Naive thymus-derived CD4-positive, alpha-beta T cell (primary cell): Measurements from ENCODE around the gene TDP2. TPM values are rescaled to one million over a fixed set of nuclear protein-coding genes. Genes with fewer than 3 reads are reported as not detected.

Experiments used
- ATAC-seq: fragments of 150-1000 bp; cut with Tn5 transposase; 2 replicates; pipeline ENCODE4 v1.10.0; 2021; ENCODE audit warnings: mild to moderate bottlenecking, moderate library complexity
- CTCF ChIA-PET: fragments of 350-600 bp; sonication (Branson Sonifier 250); formaldehyde crosslinking; loops from one replicate; lab custom pipeline; 2021; ENCODE audit warnings: antibody characterized with exemption; lab: Charles Lee
- POLR2A ChIA-PET: fragments of 350-600 bp; sonication (Branson Sonifier 250); formaldehyde crosslinking; loops from one replicate; lab custom pipeline; 2021; ENCODE audit warnings: antibody characterized with exemption, inconsistent platforms; lab: Charles Lee
- DNase-seq, 9 donors: peaks; one replicate each; pipeline versions ENCODE4 v3.0.0 to v3.0.0-alpha.2; 2020 to 2022; ENCODE audit warnings: mixed read lengths in 1 of 9
- H3K27ac ChIP-seq: one replicate; pipeline ENCODE4 v1.7.0; 2013; ENCODE audit warnings: mild to moderate bottlenecking, low read depth, low read length, moderate library complexity
- H3K27me3 ChIP-seq, 2 donors: one replicate each; pipeline ENCODE4 v1.7.0; 2013; ENCODE audit warnings: low read length in 2 of 2, mild to moderate bottlenecking in 2 of 2, moderate library complexity in 2 of 2; ENCODE audit not compliant: control insufficient read depth in 2 of 2, insufficient read depth in 2 of 2
- H3K36me3 ChIP-seq, 3 experiments: 1 replicate in 2 of 3; 2 replicates in 1 of 3; pipeline ENCODE4 v1.7.0; 2013; ENCODE audit warnings: low read length in 3 of 3, mild to moderate bottlenecking in 3 of 3, moderate library complexity in 1 of 3; ENCODE audit not compliant: insufficient read depth in 3 of 3, control insufficient read depth in 2 of 3
- H3K4me1 ChIP-seq, 2 donors: one replicate each; pipeline ENCODE4 v1.7.0; 2013; ENCODE audit warnings: low read length in 2 of 2, mild to moderate bottlenecking in 2 of 2, moderate library complexity in 1 of 2; ENCODE audit not compliant: control insufficient read depth in 2 of 2, insufficient read depth in 2 of 2
- H3K4me3 ChIP-seq: 2 replicates; pipeline ENCODE4 v1.7.0; 2013; ENCODE audit warnings: mild to moderate bottlenecking, low read length
- H3K9me3 ChIP-seq, 3 experiments: 1 replicate in 2 of 3; 2 replicates in 1 of 3; pipeline ENCODE4 v1.7.0; 2013; ENCODE audit warnings: low read length in 3 of 3; ENCODE audit not compliant: control insufficient read depth in 2 of 3
- H3K27ac Mint-ChIP-seq, 9 donors: one replicate each; pipeline ENCODE4 v1.8.0; 2020 to 2022; ENCODE audit warnings: mixed read lengths in 9 of 9, mild to moderate bottlenecking in 8 of 9, moderate library complexity in 5 of 9, inconsistent platforms in 2 of 9
- H3K27me3 Mint-ChIP-seq, 5 donors: one replicate each; pipeline ENCODE4 v1.8.0; 2021 to 2022; ENCODE audit warnings: mixed read lengths in 5 of 5, mild to moderate bottlenecking in 1 of 5
- H3K36me3 Mint-ChIP-seq, 5 donors: one replicate each; pipeline ENCODE4 v1.8.0; 2020 to 2022; ENCODE audit warnings: mixed read lengths in 5 of 5, mild to moderate bottlenecking in 3 of 5, inconsistent platforms in 1 of 5
- H3K4me1 Mint-ChIP-seq, 7 donors: one replicate each; pipeline ENCODE4 v1.8.0; 2020 to 2022; ENCODE audit warnings: mixed read lengths in 7 of 7, mild to moderate bottlenecking in 3 of 7, inconsistent platforms in 1 of 7
- H3K4me3 Mint-ChIP-seq, 10 donors: one replicate each; pipeline ENCODE4 v1.8.0; 2020 to 2022; ENCODE audit warnings: mild to moderate bottlenecking in 10 of 10, mixed read lengths in 10 of 10, moderate library complexity in 6 of 10, inconsistent platforms in 2 of 10
- H3K9me3 Mint-ChIP-seq, 11 donors: one replicate each; pipeline ENCODE4 v1.8.0; 2020 to 2022; ENCODE audit warnings: mixed read lengths in 11 of 11, mild to moderate bottlenecking in 4 of 11, inconsistent platforms in 1 of 11, moderate library complexity in 1 of 11
- intact Hi-C, 2 donors: fragments of 100-400 bp; cut with micrococcal nuclease; formaldehyde crosslinking; loops; one replicate each; pipeline ENCODE4 v1.15.1; 2023
- polyA plus RNA-seq, 2 donors: library from polyadenylated mRNA; unstranded; fragments of 300-500 nt; fragmentation: Illumina TruSeq; gene quantifications; one replicate each; pipeline ENCODE4 v1.2.3, GENCODE V29; 2021
- total RNA-seq, 6 experiments: library from RNA in 5 of 6; stranded (reverse) in 5 of 6; gene quantifications; 1 replicate in 5 of 6; 2 replicates in 1 of 6; pipeline ENCODE4 v1.2.3 and lab custom pipeline; 2021 to 2026

Gene TDP2
- total and polyA plus RNA-seq, 7 experiments from 2014 or later: 36.8 to 69.7 (median 48.2) TPM

GRCh38 chr6:24636681-24637080 is 30.0 kb downstream of the TDP2 start:
- H3K9me3 Mint-ChIP-seq: peaks cover 0 to 10% (median 3%) of the 10 kb centered on the region in 11 donors
- H3K36me3 Mint-ChIP-seq: peaks cover 0 to 9% (median 0%) of the 10 kb centered on the region in 5 donors
- no peaks in the 10 kb centered on the region for H3K27me3 ChIP-seq
- ATAC-seq: no peak
- peaks cover 16 to 62% (median 30%) of the 10 kb centered on the region in 5 donors for H3K27me3 Mint-ChIP-seq
- peaks cover 0 to 5% (median 5%) of the 10 kb centered on the region in 7 donors for H3K4me1 Mint-ChIP-seq
- no peaks in the 10 kb centered on the region for H3K36me3 ChIP-seq
- ChIA-PET POLR2A (no interaction called here), CTCF (interaction anchor here (0.9 kb wide), 1 partner anchor 30 kb away, joined by 3 read pairs; the partner anchor contains the start of gene TDP2)
- no peak overlapping the region for H3K27ac ChIP-seq
- no peak for DNase-seq
- intact Hi-C loops: no loop called here
- H3K9me3 ChIP-seq: no peaks in the 10 kb centered on the region
- no peak overlapping the region for H3K4me3 Mint-ChIP-seq
- no peak overlapping the region for H3K27ac Mint-ChIP-seq
- H3K4me1 ChIP-seq: no peaks in the 10 kb centered on the region
- H3K4me3 ChIP-seq: no peak overlapping the region

GRCh38 chr6:24632573-24632972 is 34.1 kb downstream of the TDP2 start:
- H3K4me3 Mint-ChIP-seq: no peak overlapping the region
- ATAC-seq (no peak), DNase-seq (no peak)
- H3K36me3 ChIP-seq: no peaks in the 10 kb centered on the region
- H3K4me1 ChIP-seq: no peaks in the 10 kb centered on the region
- H3K9me3 ChIP-seq: no peaks in the 10 kb centered on the region
- ChIA-PET CTCF (no interaction called here), POLR2A (no interaction called here)
- no peaks in the 10 kb centered on the region for H3K36me3 Mint-ChIP-seq
- H3K27me3 ChIP-seq: no peaks in the 10 kb centered on the region
- peaks cover 0 to 51% (median 8%) of the 10 kb centered on the region in 5 donors for H3K27me3 Mint-ChIP-seq
- no peak overlapping the region for H3K4me3 ChIP-seq
- peaks cover 0 to 2% (median 0%) of the 10 kb centered on the region in 7 donors for H3K4me1 Mint-ChIP-seq
- no peak overlapping the region for H3K27ac ChIP-seq
- intact Hi-C loops: no loop called here
- H3K9me3 Mint-ChIP-seq: peaks cover 0 to 2% (median 0%) of the 10 kb centered on the region in 11 donors
- no peak overlapping the region for H3K27ac Mint-ChIP-seq

DNA sequence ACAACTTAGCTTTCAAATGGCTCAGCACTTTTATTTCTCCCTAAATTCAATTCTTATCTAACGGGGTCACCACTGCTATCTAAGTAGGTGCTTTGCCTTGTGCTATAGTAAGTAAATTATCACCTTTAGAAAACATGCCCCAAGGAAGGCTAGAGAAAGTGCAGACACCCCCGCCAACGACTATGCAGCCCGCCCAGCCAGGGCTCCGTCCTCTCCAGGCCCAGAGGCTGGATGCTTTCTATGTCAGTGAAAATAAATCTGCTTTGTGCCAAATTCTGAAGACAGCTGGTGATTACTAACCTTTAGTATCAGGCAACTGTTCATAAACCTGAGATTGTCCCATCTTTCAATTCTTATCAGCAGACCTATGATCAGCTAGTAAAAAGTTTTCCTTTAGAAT is 35.0 kb downstream of the TDP2 start:
- ATAC-seq (no peak), DNase-seq (no peak)
- Mint-ChIP-seq H3K36me3 (no peaks in the 10 kb centered on the region), H3K4me3 (no peak overlapping the region), H3K27ac (no peak overlapping the region), H3K27me3 (peaks cover 0 to 58% (median 8%) of the 10 kb centered on the region in 5 donors), H3K4me1 (peaks cover 0 to 2% (median 0%) of the 10 kb centered on the region in 7 donors), H3K9me3 (peaks cover 0 to 2% (median 0%) of the 10 kb centered on the region in 11 donors)
- H3K4me3 ChIP-seq: no peak overlapping the region
- H3K9me3 ChIP-seq: no peaks in the 10 kb centered on the region
- no peaks in the 10 kb centered on the region for H3K27me3 ChIP-seq
- ChIA-PET POLR2A (no interaction called here), CTCF (no interaction called here)
- no peaks in the 10 kb centered on the region for H3K4me1 ChIP-seq
- no peak overlapping the region for H3K27ac ChIP-seq
- intact Hi-C loops: no loop called here
- H3K36me3 ChIP-seq: no peaks in the 10 kb centered on the region

- ChIA-PET POLR2A (no interaction called here), CTCF (no interaction called here)
- H3K27me3 ChIP-seq: no peaks in the 10 kb centered on the region
- Mint-ChIP-seq H3K4me3 (no peak overlapping the region), H3K27me3 (peaks cover 0 to 57% (median 8%) of the 10 kb centered on the region in 5 donors), H3K27ac (no peak overlapping the region), H3K4me1 (peaks cover 0 to 2% (median 0%) of the 10 kb centered on the region in 7 donors), H3K9me3 (peaks cover 0 to 2% (median 0%) of the 10 kb centered on the region in 11 donors), H3K36me3 (no peaks in the 10 kb centered on the region)
- H3K36me3 ChIP-seq: no peaks in the 10 kb centered on the region
- no peaks in the 10 kb centered on the region for H3K9me3 ChIP-seq
- intact Hi-C loops: no loop called here
- H3K4me1 ChIP-seq: no peaks in the 10 kb centered on the region
- no peak overlapping the region for H3K27ac ChIP-seq
- ATAC-seq: no peak
- no peak for DNase-seq
- H3K4me3 ChIP-seq: no peak overlapping the region
These were observed 35.7 kb downstream of the TDP2 start for GRCh38 chr6:24630856-24631505.

DNA sequence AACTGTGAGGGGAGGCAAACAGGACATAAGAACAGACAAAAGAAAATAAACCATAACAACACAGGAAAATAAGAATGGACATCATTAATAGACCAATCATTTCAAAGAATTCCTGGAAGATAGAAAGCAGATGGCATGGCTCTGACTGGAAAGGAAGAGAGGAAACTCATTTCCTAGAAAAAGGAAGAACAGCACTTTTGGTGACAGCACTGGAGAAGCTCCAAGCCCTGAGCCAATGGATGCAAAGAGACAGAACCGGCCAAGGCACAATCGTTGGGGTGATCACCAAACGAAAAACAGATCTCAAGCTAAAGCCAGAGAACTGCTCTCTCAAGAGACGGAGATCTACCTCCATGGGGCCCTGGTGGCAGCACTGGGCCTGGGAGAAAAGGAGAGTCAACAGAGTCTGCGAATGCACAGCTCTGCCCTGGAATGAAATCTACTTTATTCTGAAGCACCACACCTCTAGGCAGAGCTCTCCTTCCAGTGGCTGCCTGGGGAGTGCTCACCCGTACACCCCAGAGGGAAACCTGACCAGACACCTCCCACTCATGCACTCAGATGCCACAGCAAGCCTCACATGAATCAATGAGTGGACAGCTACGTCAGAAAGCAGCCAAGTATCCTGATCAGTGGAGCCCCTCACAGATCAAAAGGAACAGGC is 44.9 kb downstream of the TDP2 start:
- H3K36me3 ChIP-seq: no peaks in the 10 kb centered on the region
- H3K27ac ChIP-seq: no peak overlapping the region
- Mint-ChIP-seq H3K4me1 (no peaks in the 10 kb centered on the region), H3K9me3 (no peaks in the 10 kb centered on the region), H3K4me3 (no peak overlapping the region), H3K27ac (no peak overlapping the region), H3K36me3 (no peaks in the 10 kb centered on the region), H3K27me3 (peaks cover 0 to 19% (median 0%) of the 10 kb centered on the region in 5 donors)
- POLR2A ChIA-PET: no interaction called here
- H3K27me3 ChIP-seq: no peaks in the 10 kb centered on the region
- no peaks in the 10 kb centered on the region for H3K4me1 ChIP-seq
- no peak overlapping the region for H3K4me3 ChIP-seq
- intact Hi-C loops: no loop called here
- ATAC-seq: no peak
- CTCF ChIA-PET: interaction anchor here (0.6 kb wide), 1 partner anchor 268 kb away, joined by 3 read pairs; no protein-coding TSS in a partner anchor
- no peaks in the 10 kb centered on the region for H3K9me3 ChIP-seq
- no peak for DNase-seq

GRCh38 chr6:24620637-24621036 is 46.1 kb downstream of the TDP2 start:
- Mint-ChIP-seq H3K4me1 (peaks cover 0 to under 1% (median 0%) of the 10 kb centered on the region in 7 donors), H3K4me3 (no peak overlapping the region), H3K9me3 (no peaks in the 10 kb centered on the region), H3K36me3 (no peaks in the 10 kb centered on the region), H3K27me3 (peaks cover 0 to 12% (median 2%) of the 10 kb centered on the region in 5 donors), H3K27ac (no peak overlapping the region)
- no peaks in the 10 kb centered on the region for H3K9me3 ChIP-seq
- H3K27ac ChIP-seq: no peak overlapping the region
- H3K4me3 ChIP-seq: no peak overlapping the region
- intact Hi-C loops: no loop called here
- ChIA-PET POLR2A (interaction anchor here (0.5 to 1.0 kb wide), 2 partner anchors 46 to 507 kb away, joined by 3 read pairs; partner anchors contain the start of genes ACOT13 and TDP2), CTCF (no interaction called here)
- H3K36me3 ChIP-seq: no peaks in the 10 kb centered on the region
- ATAC-seq (no peak), DNase-seq (no peak)
- no peaks in the 10 kb centered on the region for H3K27me3 ChIP-seq
- no peaks in the 10 kb centered on the region for H3K4me1 ChIP-seq
